NCI-H2196 treated with DMSO at 0.1 percent for 48 hours (cell line): Measurements from ENCODE around the gene MAGI2.

Experiments
- DNase-seq: peaks from one replicate; lab custom pipeline; 2025; ENCODE audit not compliant: unreplicated experiment; lab: John Stamatoyannopoulos, UW

Gene MAGI2

DNA sequence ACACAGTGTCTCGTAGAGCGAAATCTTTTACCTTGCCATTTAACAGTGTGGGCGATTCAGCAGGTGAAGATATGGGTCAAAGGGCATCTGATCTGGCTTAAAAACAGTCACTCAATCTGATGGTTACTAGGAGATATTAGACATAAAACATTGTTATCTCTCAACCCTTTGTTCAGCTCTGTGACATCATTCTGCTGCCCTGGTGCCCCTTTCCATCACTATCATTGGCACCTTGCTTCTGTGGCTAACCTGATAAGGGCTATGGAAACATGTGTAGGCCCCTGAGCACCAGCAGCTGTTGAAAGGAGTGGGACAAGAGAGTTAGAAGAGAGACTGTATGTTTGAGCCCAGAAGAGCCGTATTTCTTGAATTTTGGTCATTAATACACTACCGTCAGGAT is 1004.6 kb downstream of the MAGI2 start:
- no peak for DNase-seq

GRCh38 chr7:78444267-78444666 is 1009.2 kb downstream of the MAGI2 start:
- no peak for DNase-seq

- DNase-seq: no peak
These were observed 1009.7 kb downstream of the MAGI2 start for GRCh38 chr7:78443811-78444210.

- no peak for DNase-seq
These were observed 1011.7 kb downstream of the MAGI2 start for GRCh38 chr7:78441737-78442136.

GRCh38 chr7:78438433-78438832 is 1015.0 kb downstream of the MAGI2 start:
- DNase-seq: no peak

- no peak for DNase-seq
These were observed 1016.3 kb downstream of the MAGI2 start for GRCh38 chr7:78437118-78437517.

DNA sequence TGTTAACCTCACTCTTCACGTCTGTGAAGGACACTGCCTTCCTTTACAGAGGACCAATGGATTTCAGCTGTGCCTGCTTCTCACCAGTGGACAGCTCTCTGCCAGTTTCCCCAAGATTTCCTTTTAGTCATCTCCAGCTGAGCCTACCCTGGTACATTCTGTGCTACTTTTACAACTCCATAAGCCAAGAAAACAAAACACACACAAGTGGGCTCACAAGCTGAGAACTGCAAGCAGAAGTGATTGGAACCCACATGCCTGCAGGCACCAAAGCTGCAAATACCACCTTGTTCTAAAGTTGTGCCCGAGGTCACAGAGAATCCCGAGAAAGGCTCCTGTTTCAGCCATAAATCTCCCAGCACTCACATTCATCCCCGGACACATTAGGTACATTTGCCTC is 1018.1 kb downstream of the MAGI2 start:
- DNase-seq: no peak

- DNase-seq: no peak
These were observed 1019.2 kb downstream of the MAGI2 start for GRCh38 chr7:78434281-78434680.

GRCh38 chr7:78433421-78433820 is 1020.0 kb downstream of the MAGI2 start:
- no peak for DNase-seq

GRCh38 chr7:78429878-78430277 is 1023.6 kb downstream of the MAGI2 start:
- DNase-seq: no peak

- no peak for DNase-seq
These were observed 1026.3 kb downstream of the MAGI2 start for GRCh38 chr7:78427209-78427608.

GRCh38 chr7:78420001-78420400 is 1033.5 kb downstream of the MAGI2 start:
- DNase-seq: no peak

DNA sequence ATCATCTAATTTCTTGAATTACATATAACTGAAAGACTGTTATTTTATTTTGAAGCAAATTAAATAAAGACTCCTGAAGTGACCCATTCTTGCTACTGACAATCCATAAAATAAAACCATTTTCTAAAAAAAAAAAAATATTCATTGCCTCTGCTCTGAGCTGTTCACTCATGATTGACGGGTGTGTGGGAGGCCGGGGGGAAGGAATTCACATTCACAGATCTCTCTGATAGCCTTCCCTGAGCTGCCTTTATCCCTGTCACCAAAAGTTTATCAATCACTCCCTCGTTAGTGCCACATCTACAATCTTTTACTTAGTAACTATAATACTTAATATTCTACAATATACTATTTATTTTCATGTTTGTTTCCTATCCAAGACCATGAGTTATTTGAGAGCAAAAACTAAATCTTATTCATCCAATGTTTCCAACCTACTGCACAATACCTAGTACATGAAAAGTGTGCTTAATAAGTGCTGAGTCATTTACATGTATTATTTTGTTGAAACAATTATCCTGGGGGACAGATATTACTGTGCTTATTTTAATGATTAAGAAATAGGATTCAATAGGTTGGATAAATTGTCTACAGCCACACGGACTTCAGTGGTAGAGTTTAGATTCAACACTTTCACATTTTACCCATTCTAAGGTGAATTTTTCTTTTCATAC is 1036.2 kb downstream of the MAGI2 start:
- DNase-seq: no peak

- DNase-seq: no peak
These were observed 1039.9 kb downstream of the MAGI2 start for GRCh38 chr7:78413568-78413967.

DNA sequence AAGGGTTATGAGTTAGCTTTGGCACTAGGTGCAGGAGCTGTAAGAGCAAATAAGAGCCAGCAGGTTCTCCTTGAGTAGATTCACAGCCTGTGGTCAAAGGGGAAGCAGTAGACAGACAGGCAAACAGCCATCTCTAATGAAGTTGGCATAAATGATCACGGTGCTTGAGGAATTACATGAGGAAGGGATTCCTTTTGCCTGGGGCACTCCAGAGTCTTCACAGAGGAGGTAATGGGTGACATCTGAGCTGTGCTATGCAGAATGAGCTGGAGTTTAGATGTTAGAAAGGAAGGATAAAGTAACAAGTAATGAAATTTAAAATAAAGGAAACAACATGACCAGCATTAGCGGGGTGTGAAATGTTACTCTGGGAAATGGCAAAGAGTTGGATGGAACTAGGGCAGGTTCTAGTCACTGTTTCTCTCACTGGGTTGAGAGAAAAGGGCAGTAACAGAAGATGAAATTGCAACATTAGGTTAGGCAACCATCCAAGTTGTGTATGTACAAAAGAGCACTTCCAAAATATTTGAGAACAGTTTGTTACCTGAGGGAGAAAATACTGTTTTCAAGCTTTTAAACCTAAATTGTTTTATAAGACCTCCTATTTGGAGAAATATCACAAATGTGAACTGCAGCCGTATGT is 1041.1 kb downstream of the MAGI2 start:
- DNase-seq: no peak

DNA sequence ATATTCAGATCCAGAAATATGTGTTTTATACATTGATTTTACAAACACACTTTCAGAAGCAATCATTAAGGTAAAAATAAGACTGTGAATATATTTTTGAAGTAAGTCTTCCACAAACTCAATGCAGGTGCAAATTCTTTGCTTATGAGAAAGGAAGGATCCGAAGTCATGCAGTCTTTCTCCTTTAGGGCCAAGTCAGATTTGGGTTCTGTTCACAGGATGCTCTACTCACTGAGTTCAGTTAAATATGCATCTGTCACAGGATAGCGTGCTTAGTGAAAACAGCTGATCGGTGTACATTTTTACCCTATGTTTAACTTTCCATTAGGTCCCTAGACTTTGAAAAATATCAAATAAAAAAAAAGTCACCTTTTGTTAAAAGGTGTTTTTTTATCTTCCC is 1046.4 kb downstream of the MAGI2 start:
- DNase-seq: no peak

GRCh38 chr7:78406531-78406930 is 1046.9 kb downstream of the MAGI2 start:
- no peak for DNase-seq

GRCh38 chr7:78402096-78402495 is 1051.4 kb downstream of the MAGI2 start:
- no peak for DNase-seq

DNA sequence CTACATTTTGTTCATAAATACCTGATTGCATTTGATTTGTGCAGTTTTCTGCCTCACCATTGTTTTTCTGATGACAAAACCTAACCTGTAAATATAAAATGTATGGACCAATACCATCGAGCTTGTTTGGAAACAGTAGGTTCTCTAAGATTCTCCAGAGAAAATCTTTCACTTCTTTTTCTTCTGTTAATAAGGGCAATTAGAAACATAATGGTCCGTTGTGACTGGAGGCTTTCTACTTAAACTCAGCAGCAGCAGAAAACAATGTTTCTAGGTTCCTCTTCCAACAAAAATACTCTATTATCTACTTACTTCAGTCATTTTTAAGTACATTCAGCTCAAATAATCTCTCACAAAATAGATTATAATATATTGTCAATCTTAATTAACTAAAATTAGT is 1053.4 kb downstream of the MAGI2 start:
- no peak for DNase-seq

DNA sequence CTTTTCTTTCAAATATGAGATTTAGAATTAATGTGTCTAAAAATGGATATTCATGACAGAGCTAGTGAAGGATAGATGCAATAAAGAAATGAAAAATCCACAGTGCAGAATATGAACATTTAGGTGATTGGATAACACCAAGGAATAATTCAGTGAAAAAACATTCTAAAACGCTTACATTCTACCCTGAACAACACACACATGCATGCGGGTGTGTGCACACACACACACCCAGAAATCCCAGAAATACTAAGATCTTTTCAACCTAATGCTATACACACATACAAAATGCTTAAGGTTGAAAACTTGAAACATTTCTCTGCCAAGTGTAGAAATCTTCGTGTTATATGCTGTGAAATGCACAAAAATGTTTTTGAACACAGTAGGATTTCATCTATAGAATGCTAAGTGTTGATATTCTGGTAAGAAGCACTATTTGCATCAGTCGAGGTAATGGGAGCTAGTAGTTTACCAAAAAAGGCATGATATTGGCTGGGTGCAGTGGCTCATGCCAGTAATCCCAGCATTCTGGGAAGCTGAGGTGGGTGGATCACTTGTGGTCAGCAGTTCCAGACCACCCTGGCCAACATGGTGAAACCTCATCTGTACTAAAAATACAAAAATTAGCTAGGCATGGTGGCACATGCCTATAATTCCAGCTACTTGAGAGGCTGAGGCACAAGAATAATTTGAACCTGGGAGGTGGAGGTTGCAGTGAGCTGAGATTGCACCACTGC is 1054.3 kb downstream of the MAGI2 start:
- no peak for DNase-seq

- DNase-seq: no peak
These were observed 1054.9 kb downstream of the MAGI2 start for GRCh38 chr7:78398576-78398975.

GRCh38 chr7:78398081-78398480 is 1055.4 kb downstream of the MAGI2 start:
- DNase-seq: no peak
